ENCODE results near the gene GAD1.

Gene GAD1

GRCh38 chr2:170885130-170885791, 68.6 kb downstream of the GAD1 start:
- TF ChIP-seq GATA2 (IDR thresholded peaks at IDR 0.05; ENCODE audit: low read depth, low read length), result no peak
- no peak for TF ChIP-seq GATA3 (IDR thresholded peaks at IDR 0.05; ENCODE audit: low read depth, low read length)

GRCh38 chr2:170886386-170886785, 69.7 kb downstream of the GAD1 start:
- TF ChIP-seq GATA2 (IDR thresholded peaks at IDR 0.05; ENCODE audit: low read depth, low read length) (no peak), GATA3 (IDR thresholded peaks at IDR 0.05; ENCODE audit: low read depth, low read length) (no peak)

DNA sequence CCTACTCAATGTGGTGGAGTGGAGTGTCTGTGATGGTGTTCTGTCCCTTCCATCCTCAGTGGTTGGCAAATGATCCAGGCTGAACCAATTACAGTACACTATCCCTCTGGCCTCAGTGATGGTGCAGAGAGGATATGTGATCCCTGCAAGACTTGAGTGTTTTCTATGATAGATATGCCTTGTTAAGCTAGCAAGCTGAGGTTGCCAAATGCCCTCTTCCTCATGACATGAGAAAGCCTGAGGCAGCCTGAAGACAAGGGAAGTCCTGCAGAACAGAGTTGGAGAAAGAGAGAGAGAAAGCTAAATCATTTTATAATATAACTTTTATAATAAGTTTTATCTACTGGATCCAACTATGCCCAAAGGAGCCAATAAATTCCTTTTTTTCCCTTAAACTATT, 70.8 kb downstream of the GAD1 start:
- TF ChIP-seq GATA3 (IDR thresholded peaks at IDR 0.05; ENCODE audit: low read depth, low read length), result no peak
- TF ChIP-seq GATA2 (IDR thresholded peaks at IDR 0.05; ENCODE audit: low read depth, low read length), result no peak

DNA sequence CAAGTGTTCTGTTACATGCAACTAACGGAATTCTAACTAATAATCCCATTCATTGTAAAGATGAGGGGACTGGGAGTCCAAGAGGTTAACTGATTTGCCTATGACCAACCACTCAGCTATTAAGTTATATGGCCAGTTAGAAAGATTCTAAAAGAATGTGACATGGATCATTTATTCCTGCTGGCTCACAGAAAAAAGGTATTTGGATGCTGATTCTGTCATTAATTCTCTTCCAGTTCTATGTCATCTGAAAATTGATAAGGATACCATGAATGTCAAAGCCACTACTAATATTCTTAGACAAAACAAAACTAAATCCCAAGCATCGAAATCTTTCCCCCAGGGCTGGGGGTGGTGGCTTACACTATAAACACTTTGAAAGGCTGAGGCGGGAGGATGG, 71.2 kb downstream of the GAD1 start:
- TF ChIP-seq GATA3 (IDR thresholded peaks at IDR 0.05; ENCODE audit: low read depth, low read length) (no peak), GATA2 (IDR thresholded peaks at IDR 0.05; ENCODE audit: low read depth, low read length) (no peak)

DNA sequence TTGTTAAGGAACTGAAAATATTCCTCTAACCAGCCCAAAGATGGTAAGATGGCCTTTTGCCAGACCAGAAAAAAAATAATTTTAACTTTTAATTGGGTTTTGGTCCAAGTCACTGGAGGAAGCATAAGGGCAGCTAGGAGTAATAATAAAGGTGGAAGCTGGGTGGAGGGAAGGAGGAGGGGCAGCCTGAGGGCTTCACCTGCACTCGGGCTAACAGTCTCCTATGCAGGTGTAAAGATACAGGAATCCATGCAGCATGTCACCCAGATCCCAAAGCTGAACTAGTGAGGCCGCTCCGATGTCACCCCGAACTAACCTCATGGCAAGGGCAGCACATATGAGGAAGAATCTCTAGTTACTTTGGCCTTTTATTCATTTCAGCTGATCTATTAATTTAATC, 75.2 kb downstream of the GAD1 start:
- TF ChIP-seq GATA2 (IDR thresholded peaks at IDR 0.05; ENCODE audit: low read depth, low read length), result no peak
- TF ChIP-seq GATA3 (IDR thresholded peaks at IDR 0.05; ENCODE audit: low read depth, low read length), result no peak

GRCh38 chr2:170892391-170892951, 75.8 kb downstream of the GAD1 start:
- TF ChIP-seq GATA3 (IDR thresholded peaks at IDR 0.05; ENCODE audit: low read depth, low read length) (no peak), GATA2 (IDR thresholded peaks at IDR 0.05; ENCODE audit: low read depth, low read length) (no peak)

GRCh38 chr2:170895023-170895757, 78.5 kb downstream of the GAD1 start:
- TF ChIP-seq GATA2 (IDR thresholded peaks at IDR 0.05; ENCODE audit: low read depth, low read length) (no peak), GATA3 (IDR thresholded peaks at IDR 0.05; ENCODE audit: low read depth, low read length) (no peak)

- TF ChIP-seq GATA2 (IDR thresholded peaks at IDR 0.05; ENCODE audit: low read depth, low read length) (no peak), GATA3 (IDR thresholded peaks at IDR 0.05; ENCODE audit: low read depth, low read length) (no peak)
Measured at GRCh38 chr2:170896622-170897021, 79.9 kb downstream of the GAD1 start.

GRCh38 chr2:170897108-170897507, 80.4 kb downstream of the GAD1 start:
- no peak for TF ChIP-seq GATA2 (IDR thresholded peaks at IDR 0.05; ENCODE audit: low read depth, low read length)
- no peak for TF ChIP-seq GATA3 (IDR thresholded peaks at IDR 0.05; ENCODE audit: low read depth, low read length)

- TF ChIP-seq GATA2 (IDR thresholded peaks at IDR 0.05; ENCODE audit: low read depth, low read length) (no peak), GATA3 (IDR thresholded peaks at IDR 0.05; ENCODE audit: low read depth, low read length) (no peak)
Measured at GRCh38 chr2:170905864-170906263, 89.2 kb downstream of the GAD1 start.
